K562 (cell line): ENCODE results near the gene PPM1F. TPM values are rescaled to one million over a fixed set of nuclear protein-coding genes. Genes with fewer than 3 reads are reported as not detected.

Experiments used
- DACH1 ChIP-seq: fragments of 450-650 bp; IDR thresholded peaks from 2 replicates; pipeline ENCODE4 v1.6.1; 2018; ENCODE audit not compliant: partially characterized antibody
- FUS ChIP-seq: fragments of 200-400 bp; formaldehyde crosslinking; optimal IDR thresholded peaks from 2 replicates; pipeline ENCODE3; 2017; ENCODE audit warnings: low read depth, low read length
- ILK ChIP-seq: fragments of 450-650 bp; IDR thresholded peaks from 2 replicates; pipeline ENCODE4 v1.6.1; 2016; ENCODE audit warnings: missing genetic modification characterization, low read depth, mild to moderate bottlenecking, missing compliant biosample characterization, moderate library complexity, borderline replicate concordance
- KLF6 ChIP-seq: fragments of 250-450 bp; sonication (Bioruptor Pico); IDR thresholded peaks from 2 replicates; pipeline ENCODE4 v1.4.0; 2020; ENCODE audit warnings: mild to moderate bottlenecking, moderate library complexity, borderline replicate concordance
- LARP7 ChIP-seq: fragments of 450-650 bp; IDR thresholded peaks from 2 replicates; pipeline ENCODE4 v1.6.1; 2016
- MAFF ChIP-seq: IDR thresholded peaks from 2 replicates; pipeline ENCODE4 v1.6.1; 2012; ENCODE audit warnings: low read length, improper control_type of control experiment
- NCOR1 ChIP-seq: fragments of 450-650 bp; IDR thresholded peaks from 2 replicates; pipeline ENCODE4 v1.6.1; 2016; ENCODE audit warnings: mild to moderate bottlenecking, moderate library complexity
- NR2F6 ChIP-seq: fragments of 450-650 bp; formaldehyde crosslinking; IDR thresholded peaks from 2 replicates; pipeline ENCODE4 v1.4.0; 2020; ENCODE audit warnings: mild to moderate bottlenecking
- POLR2A ChIP-seq: fragments of 450-650 bp; conservative IDR thresholded peaks from 2 replicates; pipeline ENCODE4 v1.6.1; 2016
- POLR2G ChIP-seq: fragments of 200-400 bp; formaldehyde crosslinking; IDR thresholded peaks from 2 replicates; pipeline ENCODE4 v1.6.1; 2017; ENCODE audit warnings: low read depth, mild to moderate bottlenecking, antibody characterized with exemption, low read length, moderate library complexity
- SIN3A ChIP-seq, 2 experiments: fragments of 150-350 bp in 1 of 2; IDR thresholded peaks; 2 replicates each; pipeline ENCODE4 v1.6.1; 2011 to 2016; ENCODE audit warnings: borderline replicate concordance in 2 of 2, low read depth in 2 of 2, low read length in 2 of 2, mild to moderate bottlenecking in 2 of 2, moderate library complexity in 2 of 2; ENCODE audit not compliant: control insufficient read depth in 1 of 2
- SIRT6 ChIP-seq: IDR thresholded peaks from one replicate; pipeline ENCODE4 v1.6.1; 2012; ENCODE audit warnings: low read depth, mild to moderate bottlenecking, control low read depth, inconsistent platforms, low read length, moderate library complexity
- SMAD1 ChIP-seq: fragments of 150-350 bp; IDR thresholded peaks from 2 replicates; pipeline ENCODE4 v1.6.1; 2014; ENCODE audit warnings: low read length, low read depth; ENCODE audit not compliant: partially characterized antibody
- SMARCA5 ChIP-seq: fragments of 450-650 bp; IDR thresholded peaks from 2 replicates; pipeline ENCODE4 v1.6.1; 2016
- SP2 ChIP-seq: IDR thresholded peaks from 2 replicates; pipeline ENCODE4 v1.6.1; 2011; ENCODE audit warnings: mild to moderate bottlenecking, low read depth, low read length, moderate library complexity; ENCODE audit not compliant: poor library complexity, severe bottlenecking; ENCODE audit errors: extremely low read depth
- SUPT5H ChIP-seq: fragments of 450-650 bp; IDR thresholded peaks from 2 replicates; pipeline ENCODE4 v1.6.1; 2016
- TOE1 ChIP-seq, 2 experiments: fragments of 450-650 bp in 1 of 2; sonication (generic) in 1 of 2; formaldehyde crosslinking in 1 of 2; IDR thresholded peaks; 2 replicates each; pipeline versions ENCODE4 v1.7.1 to v1.8.0; 2016 to 2022; ENCODE audit warnings: borderline replicate concordance in 2 of 2, mild to moderate bottlenecking in 2 of 2, antibody characterized with exemption in 1 of 2, inconsistent platforms in 1 of 2, low read depth in 1 of 2, missing genetic modification reagents in 1 of 2, moderate library complexity in 1 of 2
- XRCC3 ChIP-seq: fragments of 450-650 bp; IDR thresholded peaks from 2 replicates; pipeline ENCODE4 v1.6.1; 2017; ENCODE audit warnings: mild to moderate bottlenecking, moderate library complexity
- ZNF583 ChIP-seq: fragments of 250-450 bp; sonication (Bioruptor Pico); IDR thresholded peaks from 2 replicates; pipeline ENCODE4 v1.4.0; 2020
- polyA plus RNA-seq, 8 experiments: library from polyadenylated mRNA; depleted of rRNA in 4 of 8; stranded (reverse) in 5 of 8; unstranded in 3 of 8; fragments of >200 nt; fragmentation: Nextera tagmentation in 2 of 8; fragmentation: Illumina TruSeq in 1 of 8; extraction: Ambion mirVana in 2 of 8; extraction: Trizol in 1 of 8; gene quantifications; 2 replicates each; pipeline versions ENCODE4 v1.2.1 to v1.2.3, GENCODE V29; 2011 to 2014; ENCODE audit warnings: inconsistent platforms in 1 of 8, missing spikeins in 1 of 8
- total RNA-seq, 7 experiments: library from RNA; depleted of rRNA in 6 of 7; stranded (reverse); fragments of >200 nt in 6 of 7; fragmentation: Illumina TruSeq in 2 of 7; extraction: Trizol in 2 of 7; gene quantifications; 2 replicates each; pipeline versions ENCODE4 v1.2.1 to v1.2.3, GENCODE V29; 2011 to 2021; ENCODE audit warnings: low replicate concordance in 1 of 7
- TF ChIP-seq, protein P1 (sequence below): fragments of 250-450 bp; sonication (Bioruptor Pico); IDR thresholded peaks from 2 replicates; pipeline ENCODE4 v1.9.0; 2021; ENCODE audit warnings: mild to moderate bottlenecking, inconsistent platforms
- TF ChIP-seq, protein P2 (sequence below): fragments of 250-450 bp; sonication (Bioruptor Pico); IDR thresholded peaks from 2 replicates; pipeline ENCODE4 v1.5.0; 2022; ENCODE audit warnings: mild to moderate bottlenecking
- TF ChIP-seq, protein P3 (sequence below), 2 experiments: fragments of 450-650 bp; conservative IDR thresholded peaks; 2 replicates each; pipeline ENCODE4 v1.6.1; 2017; ENCODE audit warnings: mild to moderate bottlenecking in 2 of 2, moderate library complexity in 2 of 2
- TF ChIP-seq, protein P4 (sequence below): sonication (generic); formaldehyde crosslinking; IDR thresholded peaks from 2 replicates; pipeline ENCODE4 v1.8.0; 2022; ENCODE audit warnings: mild to moderate bottlenecking, missing genetic modification reagents

Gene PPM1F
- total and polyA plus RNA-seq, 9 of the 15 experiments (the other 6 are each of a cell fraction or from before 2014, with no cell fraction given) = 2.1 to 159 (median 64.0) TPM

DNA sequence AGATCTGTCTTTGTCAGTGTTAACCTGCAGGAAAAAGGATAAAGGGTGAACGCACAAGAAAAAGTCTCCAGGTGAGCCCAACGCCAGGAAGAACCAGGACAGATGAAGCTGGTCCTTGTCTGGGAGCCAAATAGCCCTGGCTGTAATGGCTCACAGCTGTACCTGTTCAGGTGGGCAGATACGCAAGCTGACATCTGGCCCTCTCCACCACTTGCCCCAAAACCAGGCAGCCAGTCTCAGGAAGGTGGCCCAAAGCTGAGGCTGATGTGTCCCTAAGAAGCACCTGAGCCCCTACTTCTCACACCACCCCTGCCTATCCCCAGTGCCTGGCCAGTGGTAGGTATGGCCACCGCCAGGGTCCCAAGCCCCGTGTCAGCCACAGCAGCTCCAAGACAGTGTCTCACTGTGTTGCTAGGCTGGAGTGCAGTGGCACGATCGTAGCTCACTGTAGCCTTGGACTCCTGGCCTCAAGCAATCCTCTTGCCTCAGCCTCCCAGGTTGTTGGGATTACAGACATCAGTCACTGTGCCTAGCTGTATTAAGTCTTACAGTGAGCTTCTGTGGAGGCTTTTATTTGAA is 15.1 kb upstream of the PPM1F start (continued):
- TF ChIP-seq, protein P1, sequence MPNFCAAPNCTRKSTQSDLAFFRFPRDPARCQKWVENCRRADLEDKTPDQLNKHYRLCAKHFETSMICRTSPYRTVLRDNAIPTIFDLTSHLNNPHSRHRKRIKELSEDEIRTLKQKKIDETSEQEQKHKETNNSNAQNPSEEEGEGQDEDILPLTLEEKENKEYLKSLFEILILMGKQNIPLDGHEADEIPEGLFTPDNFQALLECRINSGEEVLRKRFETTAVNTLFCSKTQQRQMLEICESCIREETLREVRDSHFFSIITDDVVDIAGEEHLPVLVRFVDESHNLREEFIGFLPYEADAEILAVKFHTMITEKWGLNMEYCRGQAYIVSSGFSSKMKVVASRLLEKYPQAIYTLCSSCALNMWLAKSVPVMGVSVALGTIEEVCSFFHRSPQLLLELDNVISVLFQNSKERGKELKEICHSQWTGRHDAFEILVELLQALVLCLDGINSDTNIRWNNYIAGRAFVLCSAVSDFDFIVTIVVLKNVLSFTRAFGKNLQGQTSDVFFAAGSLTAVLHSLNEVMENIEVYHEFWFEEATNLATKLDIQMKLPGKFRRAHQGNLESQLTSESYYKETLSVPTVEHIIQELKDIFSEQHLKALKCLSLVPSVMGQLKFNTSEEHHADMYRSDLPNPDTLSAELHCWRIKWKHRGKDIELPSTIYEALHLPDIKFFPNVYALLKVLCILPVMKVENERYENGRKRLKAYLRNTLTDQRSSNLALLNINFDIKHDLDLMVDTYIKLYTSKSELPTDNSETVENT (CRISPR knock-in tag) = peak; percentile 74
- no peak for TF ChIP-seq ILK (tag)
- peak; percentile 4 for TF ChIP-seq SP2
- TF ChIP-seq LARP7 = no peak
- TF ChIP-seq TOE1 (IDR thresholded peaks at IDR 0.05; ENCODE audit: borderline replicate concordance) = no peak
- TF ChIP-seq TOE1 (CRISPR knock-in tag; IDR thresholded peaks at IDR 0.05; ENCODE audit: borderline replicate concordance, low read depth) = no peak
- TF ChIP-seq KLF6 = no peak
- TF ChIP-seq, protein P2, sequence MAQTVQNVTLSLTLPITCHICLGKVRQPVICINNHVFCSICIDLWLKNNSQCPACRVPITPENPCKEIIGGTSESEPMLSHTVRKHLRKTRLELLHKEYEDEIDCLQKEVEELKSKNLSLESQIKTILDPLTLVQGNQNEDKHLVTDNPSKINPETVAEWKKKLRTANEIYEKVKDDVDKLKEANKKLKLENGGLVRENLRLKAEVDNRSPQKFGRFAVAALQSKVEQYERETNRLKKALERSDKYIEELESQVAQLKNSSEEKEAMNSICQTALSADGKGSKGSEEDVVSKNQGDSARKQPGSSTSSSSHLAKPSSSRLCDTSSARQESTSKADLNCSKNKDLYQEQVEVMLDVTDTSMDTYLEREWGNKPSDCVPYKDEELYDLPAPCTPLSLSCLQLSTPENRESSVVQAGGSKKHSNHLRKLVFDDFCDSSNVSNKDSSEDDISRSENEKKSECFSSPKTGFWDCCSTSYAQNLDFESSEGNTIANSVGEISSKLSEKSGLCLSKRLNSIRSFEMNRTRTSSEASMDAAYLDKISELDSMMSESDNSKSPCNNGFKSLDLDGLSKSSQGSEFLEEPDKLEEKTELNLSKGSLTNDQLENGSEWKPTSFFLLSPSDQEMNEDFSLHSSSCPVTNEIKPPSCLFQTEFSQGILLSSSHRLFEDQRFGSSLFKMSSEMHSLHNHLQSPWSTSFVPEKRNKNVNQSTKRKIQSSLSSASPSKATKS (CRISPR knock-in tag) = no peak
- no peak for TF ChIP-seq POLR2G
- TF ChIP-seq DACH1 = no peak
- no peak for TF ChIP-seq ZNF583 (CRISPR knock-in tag)
- TF ChIP-seq NCOR1 = no peak
- TF ChIP-seq, protein P3, sequence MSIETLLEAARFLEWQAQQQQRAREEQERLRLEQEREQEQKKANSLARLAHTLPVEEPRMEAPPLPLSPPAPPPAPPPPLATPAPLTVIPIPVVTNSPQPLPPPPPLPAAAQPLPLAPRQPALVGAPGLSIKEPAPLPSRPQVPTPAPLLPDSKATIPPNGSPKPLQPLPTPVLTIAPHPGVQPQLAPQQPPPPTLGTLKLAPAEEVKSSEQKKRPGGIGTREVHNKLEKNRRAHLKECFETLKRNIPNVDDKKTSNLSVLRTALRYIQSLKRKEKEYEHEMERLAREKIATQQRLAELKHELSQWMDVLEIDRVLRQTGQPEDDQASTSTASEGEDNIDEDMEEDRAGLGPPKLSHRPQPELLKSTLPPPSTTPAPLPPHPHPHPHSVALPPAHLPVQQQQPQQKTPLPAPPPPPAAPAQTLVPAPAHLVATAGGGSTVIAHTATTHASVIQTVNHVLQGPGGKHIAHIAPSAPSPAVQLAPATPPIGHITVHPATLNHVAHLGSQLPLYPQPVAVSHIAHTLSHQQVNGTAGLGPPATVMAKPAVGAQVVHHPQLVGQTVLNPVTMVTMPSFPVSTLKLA (conservative IDR thresholded peaks at IDR 0.05) = no peak
- no peak for TF ChIP-seq XRCC3
- TF ChIP-seq SIRT6 = no peak
- TF ChIP-seq SMAD1 = no peak
- TF ChIP-seq SMARCA5 = no peak
- TF ChIP-seq, protein P4, sequence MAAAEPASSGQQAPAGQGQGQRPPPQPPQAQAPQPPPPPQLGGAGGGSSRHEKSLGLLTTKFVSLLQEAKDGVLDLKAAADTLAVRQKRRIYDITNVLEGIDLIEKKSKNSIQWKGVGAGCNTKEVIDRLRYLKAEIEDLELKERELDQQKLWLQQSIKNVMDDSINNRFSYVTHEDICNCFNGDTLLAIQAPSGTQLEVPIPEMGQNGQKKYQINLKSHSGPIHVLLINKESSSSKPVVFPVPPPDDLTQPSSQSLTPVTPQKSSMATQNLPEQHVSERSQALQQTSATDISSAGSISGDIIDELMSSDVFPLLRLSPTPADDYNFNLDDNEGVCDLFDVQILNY (CRISPR knock-in tag) = no peak
- no peak for TF ChIP-seq SIN3A (IDR thresholded peaks at IDR 0.05; ENCODE audit: borderline replicate concordance in 2 of 2, control insufficient read depth in 1 of 2, low read depth in 2 of 2, low read length in 2 of 2)
- TF ChIP-seq MAFF = no peak
- TF ChIP-seq SUPT5H = peak; percentile 56
- peak; percentile 61 for TF ChIP-seq POLR2A
- no peak for TF ChIP-seq NR2F6
- TF ChIP-seq FUS = no peak
